ENCODE data around the gene IARS1.

IARS1 gene

DNA sequence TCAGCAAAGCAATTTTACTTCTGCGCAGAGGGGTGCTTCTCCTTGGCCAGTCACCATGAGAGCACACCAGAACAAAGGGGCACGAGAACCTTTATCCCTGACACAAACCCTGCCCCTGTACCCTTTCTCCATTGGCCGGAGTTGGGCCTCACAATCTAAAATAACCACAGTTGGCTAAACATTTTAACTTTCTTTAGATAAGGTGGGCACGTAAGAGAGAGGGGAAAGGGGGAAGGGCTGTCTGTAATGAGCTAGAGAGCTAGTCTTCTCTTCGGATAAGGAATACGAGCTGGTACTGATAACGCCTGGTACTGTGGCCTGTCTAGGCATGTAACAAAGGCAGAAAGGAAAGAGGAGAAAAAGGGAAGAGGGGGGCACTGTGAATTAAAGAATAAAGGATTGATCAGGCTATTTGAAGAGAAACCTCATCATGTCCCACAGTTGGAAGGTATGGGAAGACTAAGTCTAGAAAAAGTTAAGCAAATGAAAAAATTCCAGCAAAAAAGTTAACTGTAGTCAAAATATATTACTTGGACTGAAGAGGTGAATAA lies 1.8 kb upstream of the IARS1 start:
- no peak for DNase-seq

DNA sequence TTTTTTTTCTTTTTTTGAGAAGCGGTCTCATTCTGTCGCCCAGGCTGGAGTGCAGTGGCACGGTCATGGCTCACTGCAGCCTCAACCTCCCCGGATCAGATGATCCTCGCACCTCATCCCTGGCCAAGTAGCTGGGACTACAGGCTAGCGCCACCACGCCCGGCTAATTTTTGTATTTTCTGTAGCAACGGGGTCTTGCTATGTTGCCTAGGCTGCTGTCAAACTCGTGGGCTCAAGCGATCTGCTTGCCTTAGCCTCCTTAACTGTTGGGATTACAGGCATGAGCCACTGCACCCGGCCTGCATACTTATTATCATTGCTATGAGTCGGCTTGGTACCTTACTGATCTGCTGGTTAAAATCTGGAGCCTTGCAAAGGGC lies 790 bp upstream of the IARS1 start:
- no peak for DNase-seq

DNA sequence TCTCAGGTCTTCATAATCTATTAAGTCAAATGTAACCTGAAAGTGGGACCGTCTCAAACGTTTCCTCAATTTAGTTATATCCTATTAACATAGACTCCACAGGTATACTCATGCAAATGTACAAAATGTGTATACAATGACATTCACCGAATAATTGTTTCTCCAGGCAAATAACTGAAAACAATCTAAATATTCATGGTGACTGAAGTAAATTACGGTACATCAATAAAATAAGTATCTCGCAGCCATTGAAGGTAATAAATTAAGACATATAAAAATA lies 482 bp downstream of the IARS1 start:
- no peak for DNase-seq

GRCh38 chr9:92292338-92293074 lies 991 bp downstream of the IARS1 start:
- DNase-seq = no peak

- no peak for DNase-seq
These were observed 1.9 kb downstream of the IARS1 start for GRCh38 chr9:92291577-92291976.

- no peak for DNase-seq
These were observed 2.6 kb downstream of the IARS1 start for GRCh38 chr9:92290785-92291429.

- no peak for DNase-seq
These were observed 3.6 kb downstream of the IARS1 start for GRCh38 chr9:92289708-92290390.

DNA sequence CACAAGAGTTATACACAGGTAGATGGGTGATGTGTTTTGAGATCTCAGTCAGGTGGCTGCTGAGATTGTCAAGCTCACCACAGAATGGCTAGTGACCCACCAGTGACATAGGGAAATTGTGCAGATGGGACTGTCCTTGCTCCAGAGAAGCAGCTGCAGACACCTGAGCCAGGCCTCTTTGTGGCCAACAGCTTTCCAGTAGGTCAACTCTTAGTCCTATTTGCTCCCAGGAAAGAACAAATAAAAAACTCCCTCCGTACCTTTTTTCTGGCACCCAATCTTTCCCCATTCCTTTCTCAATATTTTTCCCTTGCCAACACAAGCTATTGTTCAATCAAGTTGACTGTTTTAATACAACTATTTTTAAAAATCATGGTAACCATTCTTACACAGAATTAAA lies 14.2 kb downstream of the IARS1 start:
- no peak for DNase-seq

DNA sequence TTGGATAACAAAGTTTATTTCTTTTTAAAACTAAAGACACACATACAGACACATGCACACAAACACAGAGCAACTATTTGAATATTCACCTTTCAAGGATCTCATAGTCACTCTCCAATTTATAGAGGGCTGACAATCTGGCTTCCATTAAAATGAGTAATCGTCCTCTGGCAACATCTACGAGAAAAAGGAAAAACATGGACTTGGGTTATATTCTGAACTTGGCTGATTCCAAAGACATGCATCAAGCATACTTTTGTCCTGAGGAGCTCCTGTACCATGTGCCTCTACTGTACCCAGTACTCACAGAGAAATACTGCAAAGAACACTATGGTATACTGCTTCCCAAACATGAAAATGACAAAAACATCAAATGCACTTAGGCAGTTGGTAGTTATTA lies 15.4 kb downstream of the IARS1 start:
- no peak for DNase-seq

GRCh38 chr9:92276331-92277032 lies 17.0 kb downstream of the IARS1 start:
- DNase-seq = no peak

DNA sequence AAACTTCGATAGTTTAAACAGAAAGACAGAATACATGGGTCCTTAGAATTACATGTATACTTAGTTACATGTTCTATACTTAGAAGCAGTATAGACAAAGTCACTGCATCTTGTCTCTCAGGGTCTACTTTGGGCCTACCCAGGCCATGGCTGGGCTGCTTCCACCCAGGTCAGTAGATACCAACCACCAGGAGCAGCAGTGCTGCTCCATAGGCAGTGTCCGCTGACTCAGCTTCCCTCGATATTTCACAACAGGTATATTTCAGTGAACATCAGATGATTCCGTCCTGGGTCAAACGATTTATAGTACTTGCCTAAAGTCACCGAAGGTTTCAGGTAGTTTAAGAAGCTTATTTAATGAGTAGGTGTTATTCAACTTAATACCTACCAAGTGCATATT lies 18.0 kb downstream of the IARS1 start:
- DNase-seq = no peak

DNA sequence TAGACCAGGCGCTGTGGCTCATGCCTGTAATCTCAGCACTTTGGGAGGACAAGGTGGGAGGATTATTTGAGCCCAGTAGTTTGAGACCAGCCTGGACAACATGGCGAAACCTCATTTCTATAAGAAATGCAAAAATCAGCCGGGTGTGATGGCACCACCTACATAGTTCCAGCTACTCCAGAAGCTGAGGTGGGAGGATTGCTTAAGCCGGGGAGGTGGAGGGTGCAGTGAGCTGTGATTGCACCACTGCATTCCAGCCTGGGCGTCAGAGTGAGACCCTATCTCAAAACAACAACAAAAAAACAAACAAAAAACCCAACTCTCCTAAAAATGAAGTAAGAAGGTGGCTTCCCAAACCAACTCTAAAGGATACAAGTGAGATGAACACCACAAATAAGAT lies 23.0 kb downstream of the IARS1 start:
- DNase-seq = no peak

DNA sequence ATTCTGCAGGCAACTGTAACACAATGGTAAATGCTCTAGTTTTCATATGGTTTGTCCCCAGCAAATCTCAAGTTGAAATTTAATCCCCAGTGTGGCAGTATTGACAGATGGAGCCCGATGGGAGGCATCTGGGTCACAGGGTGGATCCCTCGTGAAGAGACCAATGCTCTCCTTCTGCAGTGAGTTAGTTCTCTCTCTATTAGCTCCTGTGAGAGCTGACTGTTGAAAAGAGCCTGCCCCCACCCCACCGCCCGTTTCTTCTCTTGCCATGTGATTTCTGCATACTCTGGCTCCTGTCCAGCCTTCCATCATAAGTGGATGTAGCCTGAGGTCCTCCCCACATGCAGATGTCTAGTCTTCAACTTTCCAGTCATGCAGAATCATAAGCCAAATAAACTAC lies 27.0 kb downstream of the IARS1 start:
- no peak for DNase-seq

GRCh38 chr9:92265154-92265553 lies 28.3 kb downstream of the IARS1 start:
- DNase-seq = no peak

DNA sequence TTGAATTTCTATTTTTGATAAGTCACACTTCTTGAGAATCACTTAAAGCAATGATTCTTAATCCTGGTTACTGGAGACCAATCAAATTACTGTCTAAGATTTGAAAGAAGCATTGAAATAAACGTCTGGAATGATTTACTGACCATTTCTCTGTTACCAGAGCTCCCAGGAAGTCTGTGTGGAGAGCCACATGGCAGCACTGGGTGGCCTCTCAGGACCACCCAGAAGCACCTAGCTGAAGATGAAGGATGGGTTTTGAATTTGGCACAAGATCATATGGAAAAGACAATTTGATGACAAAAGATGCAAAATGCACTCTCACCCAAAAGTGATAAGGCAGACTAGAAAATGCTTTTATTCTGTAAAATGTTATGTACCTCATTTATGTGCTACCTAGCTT lies 30.4 kb downstream of the IARS1 start:
- no peak for DNase-seq

- no peak for DNase-seq
These were observed 36.2 kb downstream of the IARS1 start for GRCh38 chr9:92257327-92257726.

DNA sequence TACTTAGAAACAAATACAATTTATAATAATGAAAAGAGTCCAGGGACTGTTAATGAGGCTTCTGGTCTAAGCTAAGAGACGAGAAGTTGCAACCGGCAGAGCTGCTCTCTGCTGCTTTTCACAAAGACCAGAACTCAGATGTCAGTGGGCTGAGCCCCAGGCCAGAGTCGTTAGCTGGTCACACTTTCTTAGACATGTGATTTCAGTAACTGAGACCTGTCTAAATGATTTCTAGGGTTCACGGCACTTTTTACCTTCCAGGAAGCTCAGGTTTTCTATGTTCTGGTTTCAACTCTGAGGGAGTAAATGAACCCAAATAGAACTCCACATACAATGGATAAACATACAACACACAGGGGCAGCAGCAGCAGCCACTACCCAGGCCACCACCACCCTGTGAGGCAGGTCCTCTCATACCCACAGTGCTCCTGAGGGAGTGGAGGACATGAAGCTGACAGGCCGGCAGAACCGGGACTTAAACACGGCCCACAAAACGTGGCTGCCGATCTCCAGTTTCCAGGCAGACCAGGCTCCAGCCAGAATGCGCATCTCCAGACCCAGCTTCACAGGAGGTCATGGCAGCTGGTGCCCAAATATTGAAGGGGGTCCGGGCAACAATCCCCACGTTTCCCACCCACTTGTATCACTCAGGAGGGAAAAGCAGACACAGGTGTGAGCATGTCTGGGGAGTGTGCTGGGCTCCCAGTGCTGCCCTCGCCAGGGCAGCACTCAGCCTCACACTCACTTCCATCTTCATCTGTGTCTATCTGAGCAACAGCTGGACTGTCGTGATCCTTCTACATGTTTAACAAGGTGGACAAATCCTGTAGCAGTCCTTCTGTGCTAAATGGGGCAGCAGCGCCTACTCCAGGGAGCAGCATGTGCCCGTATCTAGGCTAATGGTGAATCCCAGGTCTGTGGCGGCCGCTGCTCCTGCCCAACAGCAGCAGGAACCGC lies 38.8 kb downstream of the IARS1 start:
- no peak for DNase-seq

- DNase-seq = no peak
These were observed 39.8 kb downstream of the IARS1 start for GRCh38 chr9:92253656-92254055.

DNA sequence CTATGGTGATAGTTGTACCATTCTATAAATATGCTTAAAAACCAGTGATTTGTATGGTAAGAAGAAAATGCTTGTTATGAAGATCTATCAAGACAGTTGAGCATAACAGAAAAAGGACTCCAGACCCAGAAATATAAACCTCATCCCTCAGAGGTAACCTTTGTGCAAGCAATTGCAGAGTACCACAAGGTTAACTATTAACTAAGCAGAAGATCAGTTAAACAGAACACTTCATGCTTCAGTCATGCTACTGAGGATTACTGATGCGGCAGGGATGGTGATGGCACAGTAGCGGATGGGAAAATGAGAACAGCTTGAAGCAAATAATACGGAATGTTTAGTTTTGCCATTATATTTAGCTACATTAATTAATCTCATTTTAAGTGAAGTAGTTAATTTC lies 45.5 kb downstream of the IARS1 start:
- no peak for DNase-seq

GRCh38 chr9:92247296-92247695 lies 46.2 kb downstream of the IARS1 start:
- no peak for DNase-seq

- no peak for DNase-seq
These were observed 48.3 kb downstream of the IARS1 start for GRCh38 chr9:92245005-92245797.

Measured in NCI-H1694 (cell line).